Neural cell (in vitro differentiated cells): ENCODE results near the gene LRPPRC. TPM values are rescaled to one million over a fixed set of nuclear protein-coding genes. Genes with fewer than 3 reads are reported as not detected.

Experiments
- H2AFZ ChIP-seq: fragments of 200-600, 300-800 bp; sonication (generic), shearing (Covaris generic); 2 replicates; pipeline ENCODE4 v1.6.0; 2014; ENCODE audit warnings: low read depth, mild to moderate bottlenecking, antibody characterized with exemption, low read length, moderate library complexity
- H3F3A ChIP-seq: fragments of 200-600 bp; shearing (Covaris generic); 2 replicates; pipeline ENCODE4 v1.6.1; 2016; ENCODE audit warnings: mild to moderate bottlenecking, moderate library complexity, mixed read lengths, antibody characterized with exemption, low read length; ENCODE audit not compliant: insufficient read depth, poor library complexity, severe bottlenecking
- H3K27ac ChIP-seq: fragments of 200-600, 300-800 bp; sonication (generic), shearing (Covaris generic); 2 replicates; pipeline ENCODE4 v1.5.1; 2014; ENCODE audit warnings: mild to moderate bottlenecking, low read length, moderate library complexity
- H3K27me3 ChIP-seq: fragments of 300-800, 200-600 bp; sonication (generic), shearing (Covaris generic); 2 replicates; pipeline ENCODE4 v1.6.0; 2014; ENCODE audit warnings: mild to moderate bottlenecking, low read depth, low read length, moderate library complexity; ENCODE audit not compliant: insufficient read depth
- H3K36me3 ChIP-seq: fragments of 300-800, 200-600 bp; sonication (generic), shearing (Covaris generic); 2 replicates; pipeline ENCODE4 v1.5.1; 2014; ENCODE audit warnings: mild to moderate bottlenecking, antibody characterized with exemption, low read length, moderate library complexity; ENCODE audit not compliant: insufficient read depth
- H3K4me2 ChIP-seq: fragments of 300-800, 200-600 bp; sonication (generic), shearing (Covaris generic); 2 replicates; pipeline ENCODE4 v1.6.0; 2014; ENCODE audit warnings: mild to moderate bottlenecking, low read length
- H3K4me3 ChIP-seq: fragments of 300-800, 200-600 bp; sonication (generic), shearing (Covaris generic); 2 replicates; pipeline ENCODE4 v1.5.1; 2014; ENCODE audit warnings: mild to moderate bottlenecking, low read length, moderate library complexity
- H3K79me2 ChIP-seq: fragments of 200-600 bp; shearing (Covaris generic); replicated peaks from 2 replicates; pipeline ENCODE4 v1.6.0; 2014; ENCODE audit warnings: mild to moderate bottlenecking, low read length, moderate library complexity; ENCODE audit not compliant: insufficient read depth
- H3K9ac ChIP-seq: fragments of 300-800, 200-600 bp; sonication (generic), shearing (Covaris generic); 2 replicates; pipeline ENCODE4 v1.6.1; 2016; ENCODE audit warnings: mild to moderate bottlenecking, low read length, mixed read lengths
- H3K9me2 ChIP-seq: fragments of 200-600 bp; shearing (Covaris generic); 2 replicates; pipeline ENCODE4 v1.6.1; 2016; ENCODE audit warnings: mild to moderate bottlenecking, low read length, mixed read lengths; ENCODE audit not compliant: insufficient read depth
- H3K9me3 ChIP-seq: fragments of 200-600, 300-800 bp; sonication (generic), shearing (Covaris generic); 2 replicates; pipeline ENCODE4 v1.6.1; 2016; ENCODE audit warnings: mild to moderate bottlenecking, mixed run types, low read length, moderate library complexity, mixed read lengths
- H4K20me1 ChIP-seq: fragments of 200-600 bp; shearing (Covaris generic); 2 replicates; pipeline ENCODE4 v1.6.1; 2016; ENCODE audit warnings: mild to moderate bottlenecking, mixed run types; ENCODE audit not compliant: insufficient read depth
- EP300 ChIP-seq: fragments of 450-650 bp; conservative IDR thresholded peaks from 2 replicates; pipeline ENCODE4 v1.6.1; 2014; ENCODE audit warnings: antibody characterized with exemption, mild to moderate bottlenecking, moderate library complexity; ENCODE audit not compliant: poor library complexity, severe bottlenecking
- EZH2 ChIP-seq: fragments of 200-600, 300-800 bp; shearing (Covaris generic), sonication (generic); IDR thresholded peaks from 2 replicates; pipeline ENCODE4 v1.6.1; 2014; ENCODE audit warnings: antibody characterized with exemption, low read length, borderline replicate concordance, mild to moderate bottlenecking; ENCODE audit not compliant: insufficient read depth, poor library complexity, severe bottlenecking
- MXI1 ChIP-seq: fragments of 450-650 bp; conservative IDR thresholded peaks from 2 replicates; pipeline ENCODE4 v1.6.1; 2014; ENCODE audit warnings: antibody characterized with exemption, mild to moderate bottlenecking; ENCODE audit not compliant: poor library complexity, severe bottlenecking
- POLR2AphosphoS5 ChIP-seq: IDR thresholded peaks from 2 replicates; pipeline ENCODE4 v1.6.1; 2012
- RAD21 ChIP-seq: fragments of 450-650 bp; conservative IDR thresholded peaks from 2 replicates; pipeline ENCODE4 v1.6.1; 2014; ENCODE audit warnings: antibody characterized with exemption, mild to moderate bottlenecking, moderate library complexity
- SMC3 ChIP-seq: fragments of 450-650 bp; conservative IDR thresholded peaks from 2 replicates; pipeline ENCODE4 v1.6.1; 2014; ENCODE audit warnings: antibody characterized with exemption, mild to moderate bottlenecking, moderate library complexity; ENCODE audit not compliant: poor library complexity
- TAF1 ChIP-seq: IDR thresholded peaks from 2 replicates; pipeline ENCODE4 v1.6.1; 2012; ENCODE audit warnings: low read depth
- polyA plus RNA-seq: library from polyadenylated mRNA; depleted of rRNA; stranded (reverse); fragments of >200 nt; gene quantifications from 2 replicates; pipeline ENCODE4 v1.2.3, GENCODE V29; 2014
- TF ChIP-seq, protein P1 (sequence below): IDR thresholded peaks from 2 replicates; pipeline ENCODE4 v1.6.1; 2012; ENCODE audit warnings: borderline replicate concordance
- TF ChIP-seq, protein P2 (sequence below): fragments of 450-650 bp; IDR thresholded peaks from 2 replicates; pipeline ENCODE4 v1.5.1; 2014; ENCODE audit warnings: antibody characterized with exemption, mild to moderate bottlenecking, moderate library complexity; ENCODE audit not compliant: poor library complexity, severe bottlenecking

Gene LRPPRC
- polyA plus RNA-seq, 1 donor from 2014 or later, result 63.1 TPM

DNA sequence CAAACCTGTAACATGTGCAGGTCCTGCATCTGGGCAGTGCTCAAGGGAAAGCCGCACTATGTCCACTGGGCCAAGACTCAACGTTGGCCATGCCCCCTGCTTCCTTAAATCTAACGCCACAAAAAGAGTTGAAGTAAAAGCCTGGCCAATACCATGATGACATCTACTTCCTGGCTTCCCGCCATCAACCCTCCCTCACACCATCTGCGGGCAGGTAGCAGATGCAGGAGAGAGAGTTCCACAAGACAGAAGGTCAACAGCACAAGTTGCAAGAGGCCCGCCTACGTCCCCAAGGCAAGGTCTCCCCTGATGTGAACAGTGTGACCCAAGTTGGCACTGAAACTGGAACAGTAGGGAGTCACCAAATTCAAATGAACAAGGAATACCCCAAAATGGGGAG is 108.6 kb downstream of the LRPPRC start:
- H3K9ac ChIP-seq, result no peak overlapping the region
- no peak overlapping the region for H3K4me3 ChIP-seq
- H3K36me3 ChIP-seq, result peaks cover 13% of the 10 kb centered on the region
- H3K4me2 ChIP-seq, result no peak overlapping the region
- TF ChIP-seq, protein P1, sequence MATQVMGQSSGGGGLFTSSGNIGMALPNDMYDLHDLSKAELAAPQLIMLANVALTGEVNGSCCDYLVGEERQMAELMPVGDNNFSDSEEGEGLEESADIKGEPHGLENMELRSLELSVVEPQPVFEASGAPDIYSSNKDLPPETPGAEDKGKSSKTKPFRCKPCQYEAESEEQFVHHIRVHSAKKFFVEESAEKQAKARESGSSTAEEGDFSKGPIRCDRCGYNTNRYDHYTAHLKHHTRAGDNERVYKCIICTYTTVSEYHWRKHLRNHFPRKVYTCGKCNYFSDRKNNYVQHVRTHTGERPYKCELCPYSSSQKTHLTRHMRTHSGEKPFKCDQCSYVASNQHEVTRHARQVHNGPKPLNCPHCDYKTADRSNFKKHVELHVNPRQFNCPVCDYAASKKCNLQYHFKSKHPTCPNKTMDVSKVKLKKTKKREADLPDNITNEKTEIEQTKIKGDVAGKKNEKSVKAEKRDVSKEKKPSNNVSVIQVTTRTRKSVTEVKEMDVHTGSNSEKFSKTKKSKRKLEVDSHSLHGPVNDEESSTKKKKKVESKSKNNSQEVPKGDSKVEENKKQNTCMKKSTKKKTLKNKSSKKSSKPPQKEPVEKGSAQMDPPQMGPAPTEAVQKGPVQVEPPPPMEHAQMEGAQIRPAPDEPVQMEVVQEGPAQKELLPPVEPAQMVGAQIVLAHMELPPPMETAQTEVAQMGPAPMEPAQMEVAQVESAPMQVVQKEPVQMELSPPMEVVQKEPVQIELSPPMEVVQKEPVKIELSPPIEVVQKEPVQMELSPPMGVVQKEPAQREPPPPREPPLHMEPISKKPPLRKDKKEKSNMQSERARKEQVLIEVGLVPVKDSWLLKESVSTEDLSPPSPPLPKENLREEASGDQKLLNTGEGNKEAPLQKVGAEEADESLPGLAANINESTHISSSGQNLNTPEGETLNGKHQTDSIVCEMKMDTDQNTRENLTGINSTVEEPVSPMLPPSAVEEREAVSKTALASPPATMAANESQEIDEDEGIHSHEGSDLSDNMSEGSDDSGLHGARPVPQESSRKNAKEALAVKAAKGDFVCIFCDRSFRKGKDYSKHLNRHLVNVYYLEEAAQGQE, result no peak
- no peak for TF ChIP-seq POLR2AphosphoS5
- TF ChIP-seq, protein P2, sequence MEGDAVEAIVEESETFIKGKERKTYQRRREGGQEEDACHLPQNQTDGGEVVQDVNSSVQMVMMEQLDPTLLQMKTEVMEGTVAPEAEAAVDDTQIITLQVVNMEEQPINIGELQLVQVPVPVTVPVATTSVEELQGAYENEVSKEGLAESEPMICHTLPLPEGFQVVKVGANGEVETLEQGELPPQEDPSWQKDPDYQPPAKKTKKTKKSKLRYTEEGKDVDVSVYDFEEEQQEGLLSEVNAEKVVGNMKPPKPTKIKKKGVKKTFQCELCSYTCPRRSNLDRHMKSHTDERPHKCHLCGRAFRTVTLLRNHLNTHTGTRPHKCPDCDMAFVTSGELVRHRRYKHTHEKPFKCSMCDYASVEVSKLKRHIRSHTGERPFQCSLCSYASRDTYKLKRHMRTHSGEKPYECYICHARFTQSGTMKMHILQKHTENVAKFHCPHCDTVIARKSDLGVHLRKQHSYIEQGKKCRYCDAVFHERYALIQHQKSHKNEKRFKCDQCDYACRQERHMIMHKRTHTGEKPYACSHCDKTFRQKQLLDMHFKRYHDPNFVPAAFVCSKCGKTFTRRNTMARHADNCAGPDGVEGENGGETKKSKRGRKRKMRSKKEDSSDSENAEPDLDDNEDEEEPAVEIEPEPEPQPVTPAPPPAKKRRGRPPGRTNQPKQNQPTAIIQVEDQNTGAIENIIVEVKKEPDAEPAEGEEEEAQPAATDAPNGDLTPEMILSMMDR, result no peak
- no peak for TF ChIP-seq EZH2
- TF ChIP-seq TAF1, result no peak
- no peak for TF ChIP-seq EP300
- no peak for TF ChIP-seq MXI1
- TF ChIP-seq SMC3, result no peak
- no peak for TF ChIP-seq RAD21
- H3K9me2 ChIP-seq, result no peaks in the 10 kb centered on the region
- no peaks in the 10 kb centered on the region for H4K20me1 ChIP-seq
- no peaks in the 10 kb centered on the region for H3K79me2 ChIP-seq
- H3K27me3 ChIP-seq, result no peaks in the 10 kb centered on the region
- H3F3A ChIP-seq, result no peaks in the 10 kb centered on the region
- H3K9me3 ChIP-seq, result no peaks in the 10 kb centered on the region
- no peak overlapping the region for H2AFZ ChIP-seq
- H3K27ac ChIP-seq, result no peak overlapping the region

DNA sequence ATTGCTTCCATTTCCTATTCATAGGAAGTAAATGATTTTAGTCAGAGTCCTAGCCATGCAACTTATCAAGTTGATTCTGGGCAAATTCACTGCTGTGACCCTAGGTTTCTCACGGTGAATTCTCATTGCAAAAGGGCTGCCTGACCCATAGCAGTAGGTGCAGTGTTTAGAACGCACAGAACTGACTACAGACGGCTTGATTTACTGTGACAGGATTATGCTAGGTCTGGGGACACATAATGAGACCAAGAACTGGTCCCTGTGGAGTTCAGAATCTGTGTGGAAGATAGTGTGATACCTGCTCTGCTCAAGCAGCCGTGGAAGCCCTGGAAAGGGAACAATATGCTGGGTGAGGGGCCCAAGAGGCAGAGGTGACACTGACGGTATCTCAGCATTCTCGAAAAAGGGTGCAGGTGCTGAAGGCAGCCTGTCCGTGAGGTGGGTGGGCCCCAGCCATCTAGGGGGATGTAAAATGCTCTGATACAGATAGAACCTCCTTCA is 110.6 kb downstream of the LRPPRC start:
- Histone ChIP-seq H4K20me1 (no peaks in the 10 kb centered on the region), H3K9me3 (peaks cover 4% of the 10 kb centered on the region), H3K4me2 (no peak overlapping the region), H3K4me3 (no peak overlapping the region), H3K27ac (no peak overlapping the region), H3K36me3 (peaks cover 8% of the 10 kb centered on the region), H2AFZ (no peak overlapping the region), H3K9me2 (no peaks in the 10 kb centered on the region), H3K79me2 (no peaks in the 10 kb centered on the region), H3K9ac (no peak overlapping the region), H3F3A (no peaks in the 10 kb centered on the region), H3K27me3 (no peaks in the 10 kb centered on the region)
- TF ChIP-seq MXI1 (no peak), POLR2AphosphoS5 (no peak), EZH2 (no peak), SMC3 (no peak), RAD21 (no peak), TAF1 (no peak), EP300 (no peak)
- TF ChIP-seq, protein P2, result no peak
- TF ChIP-seq, protein P1, result no peak
